AG20443 (cell line): ENCODE measurements around the gene KCNK6.

Source experiments
- DNase-seq: peaks from one replicate; pipeline ENCODE4 v3.0.0; 2012; ENCODE audit warnings: low spot score, mixed read lengths

KCNK6 gene

GRCh38 chr19:38298821-38299680, 20.6 kb upstream of the KCNK6 start:
- no peak for DNase-seq

DNA sequence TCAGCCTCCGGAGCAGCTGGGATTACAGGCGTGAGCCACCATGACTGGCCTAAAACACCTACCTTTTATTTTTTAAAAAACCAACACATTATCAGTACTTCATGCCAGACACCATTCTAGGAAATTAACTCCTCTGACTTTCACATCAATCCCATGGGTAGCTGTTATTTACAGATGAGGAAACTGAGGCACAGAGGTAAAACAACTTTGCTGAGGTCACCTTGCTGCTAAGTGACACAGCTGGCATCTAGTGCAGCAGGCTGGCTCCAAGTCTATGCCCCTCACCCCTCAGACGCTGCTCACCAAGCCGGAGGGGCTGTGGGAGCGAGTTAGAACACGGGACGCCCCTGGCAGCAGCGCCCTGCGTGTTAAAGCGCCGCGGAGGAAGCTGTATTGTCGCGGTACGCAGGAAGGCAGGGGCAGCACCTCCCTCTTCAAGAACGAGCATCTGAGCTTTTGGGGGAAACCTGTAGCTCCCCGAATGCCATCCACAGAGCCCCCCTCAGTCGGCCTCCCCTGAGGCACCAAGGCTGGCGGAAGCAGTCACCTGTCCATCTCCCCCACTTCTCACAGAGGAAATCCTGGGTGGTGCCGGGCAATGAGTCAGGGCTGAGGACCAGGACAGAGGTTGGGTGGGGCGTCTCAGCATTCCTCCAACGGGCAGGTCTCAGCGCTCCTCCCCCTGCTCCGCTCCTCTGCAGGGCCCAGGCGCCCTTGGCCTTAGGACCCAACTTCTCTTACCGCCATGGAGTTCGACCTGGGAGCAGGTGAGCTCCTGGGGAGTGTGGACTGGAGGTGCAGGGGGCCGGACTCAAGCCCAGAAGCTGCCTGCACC, 15.9 kb upstream of the KCNK6 start, which contains the start of gene C19orf33:
Gene C19orf33 (plus strand): TSS at position 735 of the 835 bp plus-strand sequence. CDS start 11 bp downstream, at position 746.
- no peak for DNase-seq

DNA sequence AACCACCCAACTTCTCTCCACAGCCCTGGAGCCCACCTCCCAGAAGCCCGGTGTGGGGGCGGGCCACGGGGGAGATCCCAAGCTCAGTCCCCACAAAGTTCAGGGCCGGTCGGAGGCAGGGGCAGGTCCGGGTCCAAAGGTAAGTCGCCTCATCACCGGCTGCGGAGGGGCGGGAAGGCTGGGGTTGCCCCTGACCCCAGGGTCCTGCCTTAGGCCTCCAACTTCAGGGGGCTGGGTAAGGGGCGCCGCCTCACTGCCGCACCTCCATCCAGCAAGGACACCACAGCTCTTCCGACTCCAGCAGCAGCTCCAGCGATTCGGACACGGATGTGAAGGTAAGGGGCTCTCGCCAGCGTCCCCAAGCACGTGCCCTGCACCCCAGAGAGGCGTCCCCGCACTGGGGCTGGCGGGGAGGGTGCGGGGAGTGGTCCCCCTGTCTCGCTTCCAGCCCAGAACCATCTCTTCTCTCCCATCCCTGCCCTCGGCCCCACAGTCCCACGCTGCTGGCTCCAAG, 15.2 kb upstream of the KCNK6 start:
- DNase-seq: no peak

DNA sequence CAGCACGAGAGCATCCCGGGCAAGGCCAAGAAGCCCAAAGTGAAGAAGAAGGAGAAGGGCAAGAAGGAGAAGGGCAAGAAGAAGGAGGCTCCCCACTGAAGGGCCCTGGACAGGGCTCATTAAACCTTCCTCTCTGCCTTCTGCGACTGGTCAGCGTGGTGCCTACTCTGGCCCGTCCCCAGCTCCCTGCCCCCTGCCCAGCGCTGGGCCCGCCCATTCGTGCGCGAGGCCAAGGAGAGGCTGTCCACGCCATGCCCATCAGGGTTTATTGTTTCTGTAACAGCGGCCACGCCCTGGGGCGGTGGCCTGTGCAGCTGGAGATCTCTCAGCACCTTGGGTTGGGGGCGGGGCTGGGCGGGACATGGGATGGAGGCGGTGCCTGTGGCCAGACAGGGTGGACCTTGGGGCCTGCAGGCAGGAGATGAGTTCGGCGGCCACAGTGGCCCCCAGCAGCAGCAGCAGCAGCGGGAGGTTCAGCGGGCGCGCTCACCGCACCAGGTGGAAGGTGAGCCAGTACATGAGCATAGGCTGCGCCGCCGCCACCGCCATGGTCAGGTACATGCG, 14.7 kb upstream of the KCNK6 start:
- no peak for DNase-seq

DNA sequence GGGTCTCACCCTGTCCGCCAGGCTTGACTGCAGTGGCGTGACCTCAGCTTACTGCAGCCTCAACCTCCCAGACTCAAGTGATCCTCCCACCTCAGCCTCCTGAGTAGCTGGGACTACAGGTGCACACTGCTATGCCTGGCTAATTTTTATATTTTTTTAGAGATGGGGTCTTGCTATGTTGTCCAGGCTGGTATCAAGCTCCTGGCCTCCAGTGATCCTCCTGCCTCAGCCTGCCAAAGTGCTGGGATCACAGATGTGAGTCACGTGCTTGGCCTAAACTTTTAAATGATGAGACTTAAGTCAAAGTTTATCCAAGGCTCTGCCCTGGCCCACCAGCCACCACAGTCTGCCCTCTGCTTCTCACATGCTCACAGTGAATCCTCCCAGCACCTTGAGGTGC, 13.4 kb upstream of the KCNK6 start:
- DNase-seq: no peak

DNA sequence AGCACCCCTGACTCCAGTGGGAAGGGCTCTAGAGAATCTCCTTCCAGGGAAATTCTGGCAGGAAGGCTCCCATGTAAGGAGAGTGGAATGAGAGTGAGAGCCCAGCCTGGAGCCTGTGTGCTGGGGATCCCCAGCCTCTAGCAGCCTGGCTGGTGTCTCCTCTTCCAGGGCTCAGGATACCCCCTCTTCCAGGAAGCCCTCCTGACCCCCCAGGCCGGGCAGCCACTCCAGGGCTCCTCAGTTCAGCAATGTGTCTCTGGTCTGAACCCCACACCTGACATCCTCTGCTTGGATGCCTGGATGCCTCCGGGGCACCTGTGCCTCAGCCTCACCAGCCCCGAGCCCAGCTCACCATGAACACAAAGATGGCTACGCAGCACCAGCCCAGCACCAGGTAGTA, 12.6 kb upstream of the KCNK6 start:
- DNase-seq: no peak

GRCh38 chr19:38307597-38307996, 12.0 kb upstream of the KCNK6 start:
- no peak for DNase-seq

DNA sequence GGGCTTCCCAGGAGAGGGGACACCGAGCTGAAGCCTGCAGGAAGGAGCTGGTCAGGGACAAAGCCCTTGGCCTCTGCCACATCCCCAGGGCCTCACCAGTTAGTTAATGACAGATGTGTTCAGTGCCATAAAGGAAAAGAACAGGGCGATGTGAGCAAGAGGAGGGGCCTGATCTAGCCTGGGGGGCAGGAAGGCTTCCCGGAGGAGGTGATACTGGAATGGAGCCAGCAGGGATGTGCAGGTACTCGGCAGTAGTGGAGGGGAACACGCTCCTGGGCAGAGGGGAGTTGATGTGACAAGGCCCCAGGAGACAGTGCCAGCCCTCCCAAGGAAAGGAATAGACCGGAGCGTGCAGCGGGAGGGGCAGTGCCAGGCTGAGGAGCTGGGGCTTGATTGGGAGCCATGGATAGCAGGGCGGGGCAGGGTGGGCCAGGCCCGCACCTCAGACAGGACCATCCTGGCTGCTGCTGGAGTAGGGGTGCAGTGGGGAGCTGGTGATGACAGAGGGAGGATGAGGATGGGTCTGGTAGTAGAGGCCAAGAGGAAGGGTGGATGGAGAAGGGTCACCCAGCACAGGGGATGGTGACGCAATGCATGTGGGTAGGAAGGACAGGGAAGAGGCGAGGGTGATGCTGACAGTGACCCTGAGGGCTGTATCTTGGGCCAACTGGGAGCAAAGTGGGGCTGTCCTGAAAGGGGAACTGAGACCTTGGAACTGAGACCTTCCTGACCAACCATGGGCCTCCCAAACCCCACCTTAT, 11.5 kb upstream of the KCNK6 start:
- DNase-seq: no peak

DNA sequence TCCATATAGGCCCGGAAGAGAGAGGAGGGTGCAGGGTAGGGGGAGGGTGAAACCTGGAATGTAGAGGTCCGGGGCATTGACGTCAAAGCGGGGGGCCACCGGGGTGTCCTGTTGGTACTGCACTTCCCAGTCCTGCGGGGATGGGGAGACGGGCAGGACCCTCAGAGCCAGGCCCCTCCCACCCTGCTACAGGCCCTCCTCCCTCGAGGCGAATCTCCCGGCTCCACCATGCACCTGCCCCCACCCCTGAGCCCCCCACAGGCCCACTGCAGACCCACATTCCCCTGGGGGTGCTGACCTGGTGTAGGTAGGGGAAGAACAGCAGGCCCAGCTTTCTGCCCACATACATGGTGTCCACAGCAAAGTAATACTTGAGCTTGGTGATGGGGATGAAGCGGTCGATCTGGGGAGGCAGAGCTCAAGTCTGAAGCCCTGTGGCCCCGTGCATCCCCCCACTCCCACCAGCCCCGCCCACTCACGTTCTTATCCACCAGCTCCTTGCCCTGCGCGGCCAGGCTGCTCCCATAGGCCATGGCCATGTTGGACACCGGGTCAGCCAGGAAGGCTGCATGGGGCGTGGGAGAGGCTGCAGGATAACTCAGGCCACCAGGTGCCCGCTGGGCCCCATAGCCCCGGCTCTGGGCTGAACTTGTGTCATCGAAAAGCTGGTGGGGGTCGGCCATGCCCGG, 10.6 kb upstream of the KCNK6 start:
- no peak for DNase-seq

- no peak for DNase-seq
Observed at GRCh38 chr19:38309615-38310278, 9.9 kb upstream of the KCNK6 start.

GRCh38 chr19:38310279-38310670, 9.4 kb upstream of the KCNK6 start:
- no peak for DNase-seq

- DNase-seq: no peak
Observed at GRCh38 chr19:38310986-38311385, 8.7 kb upstream of the KCNK6 start.

DNA sequence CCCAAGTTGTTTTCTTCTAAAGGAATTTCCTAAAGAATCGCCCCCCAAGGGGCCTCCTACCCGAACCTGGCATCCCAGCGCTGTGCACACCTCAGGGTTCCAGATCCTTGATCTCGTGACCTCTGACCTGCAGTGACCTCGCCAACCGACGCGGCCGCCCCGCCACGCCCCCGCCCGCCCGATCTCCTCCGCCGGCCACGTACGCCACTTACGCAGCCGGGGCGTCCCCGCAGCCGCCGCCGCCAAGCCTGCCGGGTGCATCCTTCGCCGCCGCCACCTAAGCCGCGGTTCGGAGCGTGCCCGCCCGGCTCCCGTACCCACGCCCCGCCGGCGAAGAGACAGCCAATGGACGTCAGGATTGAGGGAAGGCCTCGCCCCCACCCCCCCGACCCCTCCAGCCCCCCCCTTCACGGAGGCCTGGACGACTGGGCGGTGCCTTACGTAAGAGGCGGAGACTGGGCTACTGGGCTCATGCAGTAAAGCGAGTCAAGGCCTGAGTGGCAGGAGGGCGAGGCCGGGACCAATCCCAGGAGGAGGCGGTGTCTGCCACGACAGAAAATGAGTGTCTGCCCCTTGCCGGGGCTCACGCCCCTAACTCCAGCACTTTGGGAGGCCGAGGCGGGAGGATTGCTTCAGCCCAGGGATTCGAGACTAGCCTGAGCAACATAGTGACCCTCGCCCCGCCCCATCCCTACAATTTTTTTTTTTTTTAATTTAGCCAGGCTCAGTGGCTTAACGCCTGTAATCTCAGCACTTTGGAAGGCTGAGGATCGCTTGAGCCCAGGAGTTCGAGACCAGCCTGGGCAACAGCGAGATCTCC, 3.8 kb upstream of the KCNK6 start, which contains the start of gene YIF1B:
Gene YIF1B (minus strand): TSS at position 291 of the 820 bp plus-strand sequence. CDS start 30 bp downstream, at position 261.
- DNase-seq: peak; percentile 99

- DNase-seq: no peak
Observed at GRCh38 chr19:38316477-38317067, 3.1 kb upstream of the KCNK6 start.

DNA sequence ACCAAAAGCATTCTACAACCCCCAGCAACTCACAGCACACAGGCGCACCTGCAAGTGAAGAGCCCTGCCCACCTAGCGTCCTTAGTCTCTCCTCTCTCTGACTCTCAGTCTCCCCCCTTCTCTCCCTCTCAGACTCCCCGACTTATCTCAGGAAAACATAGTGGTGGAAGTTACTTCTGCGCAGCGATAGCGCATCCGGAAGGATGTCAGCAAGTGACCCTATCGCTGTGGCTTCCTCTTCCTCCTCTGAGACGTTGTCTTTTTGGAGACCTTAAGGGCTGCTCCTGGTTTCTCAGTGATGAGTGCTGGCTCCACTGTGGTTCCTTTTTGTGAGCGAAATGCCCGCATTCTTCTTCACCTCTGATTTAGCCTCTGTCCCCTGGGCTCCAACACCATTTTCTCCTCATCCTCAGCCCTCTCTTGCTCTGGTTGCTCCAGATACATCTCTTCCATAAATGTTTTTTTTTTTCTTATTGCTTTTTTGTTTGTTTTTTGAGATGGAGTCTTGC, 2.5 kb upstream of the KCNK6 start:
- DNase-seq: no peak

DNA sequence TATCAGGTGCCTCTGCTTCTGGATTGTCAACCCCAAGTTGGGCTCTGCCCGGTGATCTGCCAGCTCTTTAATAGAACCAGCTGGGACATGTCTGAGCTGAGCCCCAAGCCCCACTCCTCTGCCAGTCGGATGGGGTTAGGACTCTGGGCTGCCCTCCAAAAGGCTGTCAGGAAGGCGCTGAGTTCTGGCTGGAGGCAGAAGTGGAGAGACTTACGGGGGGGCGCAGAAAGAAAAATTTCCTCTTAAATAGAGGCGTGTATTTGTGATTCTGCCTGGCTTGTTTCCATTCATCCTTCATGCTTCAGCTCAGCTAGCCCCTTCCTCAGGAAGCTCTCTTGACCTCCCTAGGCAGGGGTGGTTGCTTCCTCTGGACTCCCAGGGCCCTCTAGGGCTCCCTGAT, 985 bp upstream of the KCNK6 start:
- no peak for DNase-seq

- DNase-seq: no peak
Observed at GRCh38 chr19:38320969-38321339, 1.3 kb downstream of the KCNK6 start.

DNA sequence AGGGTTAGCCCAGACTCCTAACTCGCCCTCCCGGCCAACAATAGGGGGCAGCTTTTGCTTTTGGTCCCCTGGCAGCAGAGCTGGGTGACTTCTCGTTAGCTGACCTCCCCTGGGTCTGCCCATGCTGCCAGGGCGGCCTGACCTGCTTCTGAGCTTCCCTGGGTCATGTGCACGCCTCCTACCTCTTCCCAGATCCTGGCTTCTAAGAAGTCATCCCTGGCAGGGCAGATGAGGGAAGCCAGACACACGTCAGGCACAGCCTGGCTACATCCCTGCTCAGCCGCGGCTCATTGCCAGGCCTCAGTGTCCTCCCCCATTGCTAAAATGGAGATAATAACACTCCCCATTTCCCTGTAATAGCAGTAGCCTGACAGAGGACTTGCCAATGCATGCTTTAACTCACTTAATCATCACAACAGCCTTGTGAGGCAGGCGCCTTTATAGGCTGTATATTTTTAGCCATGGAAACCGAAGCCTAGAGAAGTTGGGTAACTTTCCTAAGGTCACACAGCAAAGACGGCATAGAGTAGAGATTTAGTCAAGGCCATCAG, 2.1 kb downstream of the KCNK6 start:
- peak; percentile 73 for DNase-seq

GRCh38 chr19:38323291-38323690, 3.6 kb downstream of the KCNK6 start:
- no peak for DNase-seq
